Stomach smooth muscle (tissue), 2 donors: Measurements from ENCODE around the gene KCNG2.

Experiments
- H3K27ac ChIP-seq: one replicate; pipeline ENCODE4 v1.7.0; 2013; ENCODE audit warnings: mild to moderate bottlenecking, low read length, inconsistent platforms
- H3K27me3 ChIP-seq, 2 donors: one replicate each; pipeline ENCODE4 v1.7.0; 2013; ENCODE audit warnings: low read length in 2 of 2; ENCODE audit not compliant: insufficient read depth in 2 of 2, control insufficient read depth in 1 of 2
- H3K36me3 ChIP-seq, 2 donors: one replicate each; pipeline ENCODE4 v1.7.0; 2013; ENCODE audit warnings: low read length in 2 of 2; ENCODE audit not compliant: control insufficient read depth in 2 of 2, insufficient read depth in 2 of 2
- H3K4me1 ChIP-seq: one replicate; pipeline ENCODE4 v1.7.0; 2013; ENCODE audit warnings: low read length; ENCODE audit not compliant: control insufficient read depth, insufficient read depth
- H3K4me3 ChIP-seq, 2 donors: one replicate each; pipeline ENCODE4 v1.7.0; 2013; ENCODE audit warnings: low read length in 2 of 2
- H3K9ac ChIP-seq, 2 donors: one replicate each; pipeline ENCODE4 v1.7.0; 2013; ENCODE audit warnings: low read length in 2 of 2, mild to moderate bottlenecking in 1 of 2
- H3K9me3 ChIP-seq, 2 donors: one replicate each; pipeline ENCODE4 v1.7.0; 2013; ENCODE audit warnings: low read length in 2 of 2; ENCODE audit not compliant: control insufficient read depth in 2 of 2
- donor health status: healthy.
- donor health status: Pancreatic carcinoma.

The KCNG2 gene

GRCh38 chr18:79809482-79810192 lies 11.9 kb downstream of the KCNG2 start:
- no peak overlapping the region for H3K4me3 ChIP-seq
- no peaks in the 10 kb centered on the region for H3K4me1 ChIP-seq
- no peak overlapping the region for H3K9ac ChIP-seq
- H3K27me3 ChIP-seq = no peaks in the 10 kb centered on the region
- H3K36me3 ChIP-seq = no peaks in the 10 kb centered on the region
- H3K9me3 ChIP-seq = peaks cover 0 to 2% of the 10 kb centered on the region in 2 donors
- no peak overlapping the region for H3K27ac ChIP-seq

DNA sequence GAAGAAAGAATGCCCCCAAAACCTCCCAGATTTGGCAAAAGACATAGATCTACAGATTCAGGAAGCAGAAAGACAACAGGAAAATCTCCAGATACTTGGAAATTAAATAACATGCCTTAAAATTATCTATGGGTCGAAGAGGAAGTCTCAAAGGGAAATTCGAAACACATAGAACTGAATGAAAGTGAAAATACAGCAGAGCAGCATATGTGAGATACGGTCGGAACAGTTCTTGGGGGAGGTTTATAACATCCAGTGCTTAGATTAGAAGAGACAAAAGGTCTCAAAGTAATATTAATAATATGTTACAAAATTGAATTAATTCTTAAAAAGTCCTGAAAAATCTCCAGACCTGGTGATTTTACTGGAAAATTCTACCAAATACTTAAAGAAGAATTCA lies 14.3 kb downstream of the KCNG2 start:
- Histone ChIP-seq H3K9ac (no peak overlapping the region), H3K36me3 (no peaks in the 10 kb centered on the region), H3K4me1 (no peaks in the 10 kb centered on the region), H3K4me3 (no peak overlapping the region), H3K27me3 (peaks cover 5 to 11% of the 10 kb centered on the region in 2 donors), H3K9me3 (peaks cover 0 to 2% of the 10 kb centered on the region in 2 donors), H3K27ac (no peak overlapping the region)

- Histone ChIP-seq H3K4me3 (no peak overlapping the region), H3K36me3 (no peaks in the 10 kb centered on the region), H3K9me3 (peaks cover 0 to 2% of the 10 kb centered on the region in 2 donors), H3K9ac (no peak overlapping the region), H3K27me3 (peaks cover 8 to 19% of the 10 kb centered on the region in 2 donors), H3K4me1 (no peaks in the 10 kb centered on the region), H3K27ac (no peak overlapping the region)
Observed at GRCh38 chr18:79814373-79814772, 16.6 kb downstream of the KCNG2 start.

DNA sequence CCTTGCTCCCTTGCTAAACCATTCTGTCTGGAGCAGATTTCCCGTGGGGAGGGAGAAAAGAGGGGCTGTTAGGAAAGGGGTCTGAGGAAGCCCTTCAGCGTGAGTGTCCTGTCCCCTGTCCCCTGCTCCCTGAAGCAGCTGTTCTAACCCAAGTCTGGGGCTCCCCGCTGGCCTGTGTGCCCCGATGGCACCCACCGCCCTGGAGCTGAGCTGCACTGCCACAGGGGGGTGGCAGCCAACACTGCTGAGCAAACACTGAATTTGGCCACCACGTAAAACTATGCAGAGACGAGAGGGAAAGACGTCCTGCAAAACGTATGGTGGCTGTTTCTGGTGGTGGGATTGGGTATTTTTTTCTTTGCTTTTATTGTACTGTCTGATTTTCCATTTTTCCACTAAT lies 17.9 kb downstream of the KCNG2 start:
- Histone ChIP-seq H3K4me3 (no peak overlapping the region), H3K9me3 (no peaks in the 10 kb centered on the region), H3K27me3 (peaks cover 8 to 19% of the 10 kb centered on the region in 2 donors), H3K27ac (no peak overlapping the region), H3K9ac (no peak overlapping the region), H3K36me3 (no peaks in the 10 kb centered on the region), H3K4me1 (no peaks in the 10 kb centered on the region)

DNA sequence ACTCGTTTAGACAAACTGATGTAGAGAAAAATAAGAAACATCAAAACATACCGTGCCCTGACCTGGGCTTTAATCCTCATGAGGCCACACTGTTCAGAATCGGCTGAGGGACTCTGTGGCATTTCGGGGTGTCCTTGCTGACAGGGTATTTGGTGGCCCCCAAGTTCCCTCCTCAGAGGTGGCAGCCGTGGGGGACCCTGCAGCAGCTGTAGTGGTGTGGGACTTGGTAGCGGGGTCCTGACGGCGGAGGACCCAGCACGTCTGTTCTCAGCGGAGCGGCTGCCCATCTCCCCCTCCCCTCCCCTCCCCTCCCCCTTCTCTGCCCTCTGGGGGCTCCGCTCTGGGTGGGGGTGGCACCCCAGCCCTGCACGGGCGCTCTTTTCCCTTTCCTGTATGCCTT lies 18.4 kb downstream of the KCNG2 start:
- no peak overlapping the region for H3K27ac ChIP-seq
- no peaks in the 10 kb centered on the region for H3K4me1 ChIP-seq
- H3K27me3 ChIP-seq = peaks cover 8 to 19% of the 10 kb centered on the region in 2 donors
- no peaks in the 10 kb centered on the region for H3K36me3 ChIP-seq
- H3K9me3 ChIP-seq = no peaks in the 10 kb centered on the region
- no peak overlapping the region for H3K9ac ChIP-seq
- no peak overlapping the region for H3K4me3 ChIP-seq

GRCh38 chr18:79816981-79817606 lies 19.4 kb downstream of the KCNG2 start:
- H3K4me1 ChIP-seq = no peaks in the 10 kb centered on the region
- peaks cover 8 to 19% of the 10 kb centered on the region in 2 donors for H3K27me3 ChIP-seq
- H3K36me3 ChIP-seq = no peaks in the 10 kb centered on the region
- H3K9ac ChIP-seq = no peak overlapping the region
- no peak overlapping the region for H3K4me3 ChIP-seq
- H3K27ac ChIP-seq = no peak overlapping the region
- H3K9me3 ChIP-seq = no peaks in the 10 kb centered on the region

DNA sequence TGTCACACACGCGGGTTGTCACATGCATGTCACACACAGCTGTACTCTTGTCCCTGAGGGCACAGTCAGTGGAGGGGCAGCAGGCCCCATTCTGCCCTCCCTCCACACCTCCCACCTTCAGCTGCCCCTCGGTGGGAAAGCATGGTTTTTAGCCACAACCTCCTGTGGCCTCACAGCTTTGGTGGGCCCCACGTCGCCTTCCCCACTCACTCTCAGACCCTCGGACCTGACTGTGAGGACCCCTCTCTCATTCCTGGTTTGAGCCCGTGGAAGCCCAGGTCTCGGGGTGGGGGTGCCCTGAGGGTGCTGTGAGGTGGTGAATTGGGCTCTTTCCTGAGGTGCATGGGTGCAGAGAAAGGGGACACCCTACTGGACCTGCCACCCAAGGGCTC lies 19.9 kb downstream of the KCNG2 start:
- no peak overlapping the region for H3K4me3 ChIP-seq
- no peak overlapping the region for H3K27ac ChIP-seq
- no peaks in the 10 kb centered on the region for H3K36me3 ChIP-seq
- H3K9me3 ChIP-seq = no peaks in the 10 kb centered on the region
- no peaks in the 10 kb centered on the region for H3K4me1 ChIP-seq
- H3K9ac ChIP-seq = no peak overlapping the region
- peaks cover 8 to 19% of the 10 kb centered on the region in 2 donors for H3K27me3 ChIP-seq

DNA sequence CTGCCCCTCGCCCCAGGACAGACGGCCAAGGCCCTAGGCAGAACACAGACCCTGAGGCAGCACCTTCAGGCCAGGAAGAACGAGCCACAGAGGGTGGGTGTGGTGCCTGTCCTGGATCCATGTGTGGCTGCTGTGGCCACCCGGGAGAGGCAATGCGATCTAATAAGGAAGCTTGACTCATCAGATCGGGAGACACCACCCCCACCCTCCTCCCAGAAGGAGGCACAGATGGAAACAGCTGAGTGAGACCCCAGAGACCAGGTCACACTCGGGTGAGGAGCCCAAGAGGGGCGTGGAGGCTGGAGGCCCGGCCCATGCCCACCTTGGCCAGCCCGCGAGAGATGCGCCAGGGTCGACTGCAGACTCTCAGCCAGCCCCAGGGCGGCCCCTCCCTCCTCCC lies 20.3 kb downstream of the KCNG2 start:
- Histone ChIP-seq H3K27me3 (peaks cover 8 to 19% of the 10 kb centered on the region in 2 donors), H3K4me1 (no peaks in the 10 kb centered on the region), H3K4me3 (no peak overlapping the region), H3K9me3 (no peaks in the 10 kb centered on the region), H3K36me3 (no peaks in the 10 kb centered on the region), H3K27ac (no peak overlapping the region), H3K9ac (no peak overlapping the region)

- Histone ChIP-seq H3K9ac (no peak overlapping the region), H3K4me1 (no peaks in the 10 kb centered on the region), H3K27ac (no peak overlapping the region), H3K4me3 (no peak overlapping the region), H3K9me3 (no peaks in the 10 kb centered on the region), H3K27me3 (peaks cover 8 to 19% of the 10 kb centered on the region in 2 donors), H3K36me3 (no peaks in the 10 kb centered on the region)
Observed at GRCh38 chr18:79818631-79819030, 20.9 kb downstream of the KCNG2 start.

- Histone ChIP-seq H3K36me3 (no peaks in the 10 kb centered on the region), H3K27ac (no peak overlapping the region), H3K4me3 (no peak overlapping the region), H3K9ac (no peak overlapping the region), H3K27me3 (peaks cover 8 to 19% of the 10 kb centered on the region in 2 donors), H3K9me3 (no peaks in the 10 kb centered on the region), H3K4me1 (no peaks in the 10 kb centered on the region)
Observed at GRCh38 chr18:79819064-79819967, 21.6 kb downstream of the KCNG2 start.
